Fibroblast of lung (primary cell): ENCODE results near the gene RAB13.

ENCODE experiments used
- CTCF ChIP-seq, 2 donors: IDR thresholded peaks in 1 of 2; conservative IDR thresholded peaks in 1 of 2; 1 replicate in 1 of 2; 2 replicates in 1 of 2; pipeline ENCODE4 v1.5.1; 2011 to 2012; ENCODE audit warnings: low read length in 2 of 2, control low read depth in 1 of 2, inconsistent platforms in 1 of 2, low read depth in 1 of 2, mild to moderate bottlenecking in 1 of 2
- EZH2 ChIP-seq: IDR thresholded peaks from 2 replicates; pipeline ENCODE4 v1.5.1; 2012; ENCODE audit warnings: low read length, control low read depth, mild to moderate bottlenecking; ENCODE audit errors: missing control alignments

- TF ChIP-seq EZH2 (no peak), CTCF (conservative IDR thresholded peaks at IDR 0.05 in 1 of 2, IDR thresholded peaks at IDR 0.05 in 1 of 2; ENCODE audit: low read depth in 1 of 2, low read length in 2 of 2) (no peak)
These were observed 33.8 kb upstream of the RAB13 start for GRCh38 chr1:154019940-154020339.
